HG03064 (cell line): ENCODE data around the gene DDX10.

Experiments
- ATAC-seq: cut with Tn5 transposase; IDR thresholded peaks from one replicate; pipeline ENCODE4 v1.9.1; 2021; ENCODE audit warnings: low read depth; ENCODE audit not compliant: unreplicated experiment

DDX10 gene

DNA sequence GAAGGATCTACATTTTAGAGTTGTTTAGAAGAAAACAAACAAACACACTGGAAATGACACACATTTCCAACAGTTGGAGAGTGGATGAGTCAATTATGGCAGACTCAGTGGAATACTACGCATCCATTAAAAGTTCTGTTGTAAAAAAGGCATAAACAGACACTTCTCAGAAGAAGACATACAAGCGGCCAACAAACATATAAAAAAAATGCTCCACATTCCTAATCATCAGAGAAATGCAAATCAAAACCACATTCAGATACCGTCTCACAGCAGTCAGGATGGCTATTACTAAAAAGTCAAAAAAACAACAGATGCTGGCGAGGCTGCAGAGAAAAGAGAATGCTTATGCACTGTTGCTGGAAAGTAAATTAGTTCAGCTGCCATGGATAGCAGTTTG is 298.2 kb downstream of the DDX10 start:
- ATAC-seq: no peak

- no peak for ATAC-seq
Measured at GRCh38 chr11:108965306-108966001, 300.6 kb downstream of the DDX10 start.

- ATAC-seq: no peak
Measured at GRCh38 chr11:108966206-108966605, 301.3 kb downstream of the DDX10 start.

- no peak for ATAC-seq
Measured at GRCh38 chr11:108966978-108967377, 302.1 kb downstream of the DDX10 start.

- no peak for ATAC-seq
Measured at GRCh38 chr11:108967571-108967970, 302.7 kb downstream of the DDX10 start.

DNA sequence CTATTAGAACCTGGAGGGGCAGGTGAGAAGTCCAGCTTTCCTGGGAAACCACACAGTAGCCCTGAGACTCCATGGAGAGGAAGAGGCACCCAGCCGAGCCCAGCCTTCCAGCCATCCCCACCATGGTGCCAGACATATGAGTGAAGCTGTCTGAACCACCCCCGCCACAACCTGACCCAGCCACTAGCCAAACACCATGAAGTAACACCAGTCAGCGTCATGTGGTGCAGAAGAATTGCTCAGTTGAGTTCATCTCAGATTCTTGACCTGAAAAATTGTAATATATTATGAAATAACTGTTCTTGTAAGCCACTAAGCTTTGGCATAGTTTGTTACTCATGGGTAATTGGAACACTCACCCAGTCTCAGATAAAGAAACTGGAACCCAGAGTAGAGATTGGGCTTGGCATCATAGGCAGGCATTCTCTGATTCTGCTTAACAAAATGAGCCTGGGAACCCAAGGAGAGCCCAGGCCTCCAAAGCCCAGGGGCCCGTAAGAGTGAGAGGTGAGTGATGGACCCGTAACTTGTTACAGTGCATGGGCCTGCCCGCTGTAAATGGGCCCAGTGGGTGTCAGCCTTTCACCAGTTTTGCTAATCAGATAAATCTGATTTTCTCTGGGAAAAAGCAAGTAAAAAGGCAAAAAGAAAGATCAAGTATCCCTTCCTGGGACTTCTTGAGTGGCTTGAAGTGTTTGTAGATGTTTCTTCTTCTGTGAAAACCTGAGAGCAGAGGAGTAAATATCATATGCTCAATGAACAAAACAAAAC is 305.5 kb downstream of the DDX10 start:
- ATAC-seq: no peak

DNA sequence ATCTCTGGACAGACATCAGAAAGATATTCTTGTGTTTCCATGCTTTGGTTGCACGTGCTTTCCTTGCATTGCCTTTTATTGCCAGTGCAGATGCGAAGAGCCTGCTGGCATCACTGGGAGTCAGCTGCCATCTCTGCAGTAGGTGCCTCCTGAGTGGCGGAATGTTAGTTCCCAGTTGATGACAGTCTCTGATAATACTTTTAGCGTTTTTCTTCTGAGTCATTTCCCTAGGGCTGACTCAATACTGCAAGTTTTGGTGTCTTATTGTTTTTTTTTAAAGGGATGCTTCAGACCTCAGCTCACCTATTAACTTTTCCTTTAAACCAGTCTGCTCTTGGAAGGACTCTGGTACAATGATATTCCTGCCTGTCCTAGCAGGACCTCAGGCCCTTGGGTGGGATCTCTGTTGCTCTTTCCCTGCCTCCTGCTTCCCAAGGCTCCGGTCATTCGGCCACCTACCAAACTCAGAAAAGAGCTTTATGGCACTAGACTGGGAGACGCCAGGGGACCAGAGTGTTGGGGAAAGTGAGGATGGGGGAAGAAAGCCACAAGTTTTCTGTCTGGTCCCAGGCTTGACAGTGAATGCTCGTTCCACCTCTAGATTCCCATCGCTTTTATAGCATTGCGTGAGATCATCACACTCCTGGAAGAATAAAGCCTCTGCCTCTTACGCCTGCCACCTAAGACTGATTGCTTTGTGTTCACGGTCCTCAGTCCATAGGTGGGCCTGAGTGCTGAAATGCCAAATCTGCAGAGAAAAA is 308.7 kb downstream of the DDX10 start:
- ATAC-seq: no peak

GRCh38 chr11:108975026-108975425 is 310.2 kb downstream of the DDX10 start:
- ATAC-seq: no peak

- no peak for ATAC-seq
Measured at GRCh38 chr11:108975641-108976071, 310.8 kb downstream of the DDX10 start.

GRCh38 chr11:108983636-108984420 is 319.0 kb downstream of the DDX10 start:
- ATAC-seq: no peak

DNA sequence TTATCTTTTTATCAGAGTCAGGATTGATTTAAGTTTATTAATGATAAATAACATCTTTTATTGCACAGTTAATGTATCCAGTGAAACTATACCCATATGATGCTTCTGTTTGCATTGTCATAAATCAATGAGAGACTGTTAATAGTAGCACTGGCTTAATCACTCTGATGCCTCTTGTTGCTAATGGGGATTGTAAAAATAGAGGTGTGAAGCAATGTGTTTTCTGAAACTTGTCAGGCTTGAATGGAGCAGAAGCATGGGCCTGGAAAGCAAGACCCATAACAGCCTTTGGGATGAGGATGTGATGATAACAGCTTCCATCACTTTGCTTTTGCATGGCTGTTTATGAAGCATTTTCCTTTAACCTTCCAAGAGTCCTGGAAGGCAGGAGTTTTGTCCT is 319.7 kb downstream of the DDX10 start:
- no peak for ATAC-seq

- no peak for ATAC-seq
Measured at GRCh38 chr11:108985236-108985944, 320.5 kb downstream of the DDX10 start.

GRCh38 chr11:108985945-108986279 is 321.0 kb downstream of the DDX10 start:
- no peak for ATAC-seq
